DOHH2 (cell line): Measurements from ENCODE around the gene OMP.

Source experiments
- H3F3A ChIP-seq: fragments of 200-600 bp; sonication (generic), shearing (Covaris generic); 2 replicates; pipeline ENCODE4 v1.6.0; 2016; ENCODE audit warnings: antibody characterized with exemption, mild to moderate bottlenecking; ENCODE audit not compliant: control insufficient read depth, insufficient read depth
- H3K27ac ChIP-seq: fragments of 200-600 bp; sonication (generic); 2 replicates; pipeline ENCODE4 v1.5.1; 2014; ENCODE audit warnings: low read depth, mild to moderate bottlenecking, low read length, moderate library complexity
- H3K27me3 ChIP-seq: fragments of 200-600 bp; sonication (generic); 2 replicates; pipeline ENCODE4 v1.6.1; 2014; ENCODE audit warnings: mild to moderate bottlenecking, low read length, mixed read lengths; ENCODE audit not compliant: control insufficient read depth
- H3K36me3 ChIP-seq: fragments of 200-600 bp; sonication (generic); 2 replicates; pipeline ENCODE4 v1.6.1; 2014; ENCODE audit warnings: mild to moderate bottlenecking, low read length, moderate library complexity, mixed read lengths; ENCODE audit not compliant: control insufficient read depth
- H3K4me1 ChIP-seq: fragments of 200-600 bp; sonication (generic); 2 replicates; pipeline ENCODE4 v1.6.1; 2014; ENCODE audit warnings: mild to moderate bottlenecking, low read length, mixed read lengths; ENCODE audit not compliant: control insufficient read depth
- H3K4me2 ChIP-seq: fragments of 200-600 bp; sonication (generic); 2 replicates; pipeline ENCODE4 v1.6.0; 2014; ENCODE audit warnings: mild to moderate bottlenecking, low read length, moderate library complexity
- H3K4me3 ChIP-seq: fragments of 200-600 bp; sonication (generic); 2 replicates; pipeline ENCODE4 v1.5.1; 2014; ENCODE audit warnings: mild to moderate bottlenecking, low read length, mixed read lengths
- H3K79me2 ChIP-seq: fragments of 200-600 bp; sonication (generic); 2 replicates; pipeline ENCODE4 v1.6.1; 2014; ENCODE audit warnings: mild to moderate bottlenecking, low read length, mixed read lengths; ENCODE audit not compliant: control insufficient read depth
- H3K9me2 ChIP-seq: fragments of 200-600 bp; sonication (generic); replicated peaks from 2 replicates; pipeline ENCODE4 v1.6.1; 2014; ENCODE audit warnings: mild to moderate bottlenecking, low read length, mixed read lengths; ENCODE audit not compliant: control insufficient read depth
- H3K9me3 ChIP-seq: fragments of 200-600 bp; sonication (generic); 2 replicates; pipeline ENCODE4 v1.6.1; 2014; ENCODE audit warnings: antibody characterized with exemption, low read length, mixed read lengths; ENCODE audit not compliant: control insufficient read depth, insufficient read depth
- H4K20me1 ChIP-seq: fragments of 200-600 bp; sonication (generic); 2 replicates; pipeline ENCODE4 v1.6.0; 2014; ENCODE audit warnings: low read depth, mild to moderate bottlenecking, antibody characterized with exemption, low read length, moderate library complexity; ENCODE audit not compliant: control insufficient read depth, insufficient read depth
- EZH2phosphoT487 ChIP-seq: fragments of 200-600 bp; sonication (generic); IDR thresholded peaks from 2 replicates; pipeline ENCODE4 v1.6.1; 2017; ENCODE audit warnings: borderline replicate concordance, mild to moderate bottlenecking, antibody characterized with exemption, low read length, moderate library complexity, mixed read lengths
- TF ChIP-seq, protein P1 (sequence below): fragments of 200-600 bp; sonication (generic); IDR thresholded peaks from one replicate; pipeline ENCODE4 v1.5.1; 2014; ENCODE audit warnings: antibody characterized with exemption, mild to moderate bottlenecking, low read depth, low read length; ENCODE audit not compliant: poor library complexity, severe bottlenecking

Gene OMP

DNA sequence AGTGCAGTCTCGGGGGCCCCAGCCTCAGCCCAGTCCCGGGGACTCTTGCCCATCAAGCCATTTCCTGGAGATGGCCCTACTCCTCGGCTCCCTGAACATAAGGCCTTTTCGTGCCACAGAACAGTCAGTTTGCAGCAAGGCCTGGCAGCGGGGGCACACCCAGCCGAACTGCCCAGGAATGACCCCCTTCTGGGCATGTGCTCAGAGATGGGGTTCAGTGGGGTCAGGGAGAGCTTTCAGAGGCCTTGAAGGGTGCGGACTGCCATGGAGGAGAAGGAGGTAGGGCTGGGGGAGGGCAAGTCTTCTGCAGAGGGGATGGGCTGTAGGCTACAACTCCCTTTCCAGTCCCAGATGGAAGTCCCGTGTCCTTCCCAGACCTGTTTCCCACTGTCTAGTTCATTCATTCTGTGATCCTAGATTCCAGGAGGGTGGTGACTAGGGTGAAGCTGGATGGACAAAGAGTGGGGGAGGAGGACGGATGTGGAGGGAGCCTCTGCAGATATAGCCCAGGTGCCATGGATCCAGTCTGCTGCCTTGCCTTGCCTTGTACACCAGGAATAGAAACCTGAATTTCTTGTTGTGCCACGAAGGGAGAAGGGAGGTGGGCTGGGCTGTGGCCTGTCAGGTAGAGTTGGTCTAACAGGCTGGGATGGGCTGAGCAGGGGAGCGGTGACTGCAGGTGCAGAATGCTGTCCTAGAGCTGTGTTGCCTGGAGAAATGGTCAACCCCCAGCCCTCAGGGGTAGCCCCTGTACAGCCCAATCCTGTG is 14.2 kb upstream of the OMP start:
- Histone ChIP-seq H3K4me1 (no peaks in the 10 kb centered on the region), H3K36me3 (no peaks in the 10 kb centered on the region), H3F3A (no peaks in the 10 kb centered on the region), H3K27me3 (no peaks in the 10 kb centered on the region), H3K27ac (no peak overlapping the region), H3K79me2 (no peaks in the 10 kb centered on the region), H3K4me3 (no peak overlapping the region), H3K9me3 (no peaks in the 10 kb centered on the region), H4K20me1 (no peaks in the 10 kb centered on the region), H3K4me2 (no peak overlapping the region), H3K9me2 (no peaks in the 10 kb centered on the region)
- TF ChIP-seq, protein P1, sequence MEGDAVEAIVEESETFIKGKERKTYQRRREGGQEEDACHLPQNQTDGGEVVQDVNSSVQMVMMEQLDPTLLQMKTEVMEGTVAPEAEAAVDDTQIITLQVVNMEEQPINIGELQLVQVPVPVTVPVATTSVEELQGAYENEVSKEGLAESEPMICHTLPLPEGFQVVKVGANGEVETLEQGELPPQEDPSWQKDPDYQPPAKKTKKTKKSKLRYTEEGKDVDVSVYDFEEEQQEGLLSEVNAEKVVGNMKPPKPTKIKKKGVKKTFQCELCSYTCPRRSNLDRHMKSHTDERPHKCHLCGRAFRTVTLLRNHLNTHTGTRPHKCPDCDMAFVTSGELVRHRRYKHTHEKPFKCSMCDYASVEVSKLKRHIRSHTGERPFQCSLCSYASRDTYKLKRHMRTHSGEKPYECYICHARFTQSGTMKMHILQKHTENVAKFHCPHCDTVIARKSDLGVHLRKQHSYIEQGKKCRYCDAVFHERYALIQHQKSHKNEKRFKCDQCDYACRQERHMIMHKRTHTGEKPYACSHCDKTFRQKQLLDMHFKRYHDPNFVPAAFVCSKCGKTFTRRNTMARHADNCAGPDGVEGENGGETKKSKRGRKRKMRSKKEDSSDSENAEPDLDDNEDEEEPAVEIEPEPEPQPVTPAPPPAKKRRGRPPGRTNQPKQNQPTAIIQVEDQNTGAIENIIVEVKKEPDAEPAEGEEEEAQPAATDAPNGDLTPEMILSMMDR: no peak
- TF ChIP-seq EZH2phosphoT487: no peak

DNA sequence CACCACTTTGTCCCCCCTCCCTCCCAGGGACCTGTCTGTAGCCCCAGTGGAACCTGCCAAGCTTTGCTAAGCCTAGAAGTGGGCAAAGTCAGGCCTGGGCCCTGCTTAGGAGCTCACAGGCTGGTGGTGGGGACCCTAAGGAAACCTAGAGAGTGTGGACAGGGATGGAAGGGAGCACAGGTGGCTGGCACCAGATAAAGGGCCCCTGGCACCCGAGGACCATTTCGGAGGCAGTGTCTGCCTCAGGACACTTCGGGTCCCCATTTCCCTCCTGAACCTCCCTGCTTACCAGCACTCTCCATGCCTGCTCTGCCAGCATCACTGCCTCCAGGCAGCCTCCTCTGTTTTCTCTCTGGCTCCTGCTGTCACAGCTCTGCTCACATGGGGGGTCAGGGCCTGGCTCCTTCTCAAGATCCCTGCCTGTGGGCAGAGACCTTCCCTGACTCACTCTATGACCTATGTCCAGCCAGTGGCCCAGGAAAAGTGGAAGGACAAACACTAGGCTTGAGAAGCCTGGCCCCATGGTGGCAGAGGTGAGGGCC is 13.6 kb upstream of the OMP start:
- no peaks in the 10 kb centered on the region for H3K9me2 ChIP-seq
- H3F3A ChIP-seq: no peaks in the 10 kb centered on the region
- H3K9me3 ChIP-seq: no peaks in the 10 kb centered on the region
- no peaks in the 10 kb centered on the region for H4K20me1 ChIP-seq
- TF ChIP-seq, protein P1: no peak
- no peak for TF ChIP-seq EZH2phosphoT487
- H3K27ac ChIP-seq: no peak overlapping the region
- no peak overlapping the region for H3K4me2 ChIP-seq
- H3K36me3 ChIP-seq: no peaks in the 10 kb centered on the region
- no peaks in the 10 kb centered on the region for H3K27me3 ChIP-seq
- H3K4me1 ChIP-seq: no peaks in the 10 kb centered on the region
- H3K79me2 ChIP-seq: no peaks in the 10 kb centered on the region
- no peak overlapping the region for H3K4me3 ChIP-seq

DNA sequence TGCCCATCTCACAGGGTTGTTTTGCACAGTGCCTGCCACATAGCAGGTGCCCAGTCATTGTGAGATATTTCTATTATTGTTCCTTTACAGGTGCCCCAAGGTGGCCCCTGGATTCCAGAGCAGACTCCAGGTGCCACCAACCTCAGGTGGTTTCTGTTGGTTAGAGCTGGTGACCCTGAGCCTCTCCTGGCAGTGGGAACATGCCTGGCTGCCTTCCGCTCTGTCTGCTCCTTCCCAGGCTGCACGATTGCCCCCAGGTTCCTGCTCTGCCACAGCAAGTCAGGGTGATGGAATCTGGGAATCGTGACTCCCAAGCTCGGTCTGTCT is 12.6 kb upstream of the OMP start:
- no peak overlapping the region for H3K27ac ChIP-seq
- no peaks in the 10 kb centered on the region for H3K27me3 ChIP-seq
- H3K4me2 ChIP-seq: no peak overlapping the region
- no peaks in the 10 kb centered on the region for H3K9me3 ChIP-seq
- H4K20me1 ChIP-seq: no peaks in the 10 kb centered on the region
- TF ChIP-seq EZH2phosphoT487: no peak
- TF ChIP-seq, protein P1: no peak
- no peaks in the 10 kb centered on the region for H3K79me2 ChIP-seq
- H3K36me3 ChIP-seq: no peaks in the 10 kb centered on the region
- H3K4me3 ChIP-seq: no peak overlapping the region
- no peaks in the 10 kb centered on the region for H3K9me2 ChIP-seq
- H3K4me1 ChIP-seq: no peaks in the 10 kb centered on the region
- H3F3A ChIP-seq: no peaks in the 10 kb centered on the region
